HEK293T (cell line): Measurements from ENCODE around the gene NIF3L1.

Experiments used
- ARNT ChIP-seq: fragments of 450-650 bp; IDR thresholded peaks from 2 replicates; pipeline ENCODE4 v1.6.1; 2017; ENCODE audit warnings: mild to moderate bottlenecking
- FOXA1 ChIP-seq: fragments of 450-650 bp; IDR thresholded peaks from 2 replicates; pipeline ENCODE4 v1.6.1; 2016; ENCODE audit warnings: mild to moderate bottlenecking
- HDGF ChIP-seq: fragments of 450-650 bp; IDR thresholded peaks from 2 replicates; pipeline ENCODE4 v1.6.1; 2017; ENCODE audit warnings: antibody characterized with exemption, borderline replicate concordance
- SP1 ChIP-seq: fragments of 450-650 bp; IDR thresholded peaks from 2 replicates; pipeline ENCODE4 v1.6.1; 2017
- TARDBP ChIP-seq: fragments of 450-650 bp; IDR thresholded peaks from 2 replicates; pipeline ENCODE4 v1.6.1; 2016
- ZNF384 ChIP-seq: fragments of 450-650 bp; IDR thresholded peaks from 2 replicates; pipeline ENCODE4 v1.6.1; 2016
- TF ChIP-seq, protein P1 (sequence below): fragments of 450-650 bp; IDR thresholded peaks from 2 replicates; pipeline ENCODE4 v1.6.1; 2016

DNA sequence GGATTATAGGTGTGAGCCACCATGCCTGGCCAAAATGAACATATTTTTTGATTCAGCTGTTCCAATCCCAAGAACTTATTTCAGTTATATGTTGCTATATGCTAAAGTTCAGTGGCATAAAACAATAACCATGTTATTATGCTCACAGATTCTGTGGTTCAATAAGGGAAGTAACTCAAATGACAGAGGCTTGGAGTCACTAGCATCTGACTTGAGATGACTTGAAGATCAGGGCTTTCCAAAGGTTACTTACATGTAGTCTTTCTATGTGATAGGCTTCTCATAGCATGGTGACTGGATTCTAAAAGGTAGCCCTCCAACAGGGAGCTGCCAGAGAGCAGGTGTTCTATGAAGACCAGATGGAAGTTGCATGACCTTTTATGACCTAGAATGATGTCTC is 41.9 kb upstream of the NIF3L1 start:
- TF ChIP-seq, protein P1, sequence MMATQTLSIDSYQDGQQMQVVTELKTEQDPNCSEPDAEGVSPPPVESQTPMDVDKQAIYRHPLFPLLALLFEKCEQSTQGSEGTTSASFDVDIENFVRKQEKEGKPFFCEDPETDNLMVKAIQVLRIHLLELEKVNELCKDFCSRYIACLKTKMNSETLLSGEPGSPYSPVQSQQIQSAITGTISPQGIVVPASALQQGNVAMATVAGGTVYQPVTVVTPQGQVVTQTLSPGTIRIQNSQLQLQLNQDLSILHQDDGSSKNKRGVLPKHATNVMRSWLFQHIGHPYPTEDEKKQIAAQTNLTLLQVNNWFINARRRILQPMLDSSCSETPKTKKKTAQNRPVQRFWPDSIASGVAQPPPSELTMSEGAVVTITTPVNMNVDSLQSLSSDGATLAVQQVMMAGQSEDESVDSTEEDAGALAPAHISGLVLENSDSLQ, result no peak
- TF ChIP-seq ARNT, result no peak
- TF ChIP-seq ZNF384, result no peak
- TF ChIP-seq SP1, result no peak
- TF ChIP-seq FOXA1, result no peak
- no peak for TF ChIP-seq TARDBP
- no peak for TF ChIP-seq HDGF
